Measurements from ENCODE around the gene PCSK7.
"Not testable (repeated sequence)": the region's sequence is repeated elsewhere in the genome, so short reads cannot be mapped to it uniquely, and the experiment has no call there.

PCSK7 gene, protein sequence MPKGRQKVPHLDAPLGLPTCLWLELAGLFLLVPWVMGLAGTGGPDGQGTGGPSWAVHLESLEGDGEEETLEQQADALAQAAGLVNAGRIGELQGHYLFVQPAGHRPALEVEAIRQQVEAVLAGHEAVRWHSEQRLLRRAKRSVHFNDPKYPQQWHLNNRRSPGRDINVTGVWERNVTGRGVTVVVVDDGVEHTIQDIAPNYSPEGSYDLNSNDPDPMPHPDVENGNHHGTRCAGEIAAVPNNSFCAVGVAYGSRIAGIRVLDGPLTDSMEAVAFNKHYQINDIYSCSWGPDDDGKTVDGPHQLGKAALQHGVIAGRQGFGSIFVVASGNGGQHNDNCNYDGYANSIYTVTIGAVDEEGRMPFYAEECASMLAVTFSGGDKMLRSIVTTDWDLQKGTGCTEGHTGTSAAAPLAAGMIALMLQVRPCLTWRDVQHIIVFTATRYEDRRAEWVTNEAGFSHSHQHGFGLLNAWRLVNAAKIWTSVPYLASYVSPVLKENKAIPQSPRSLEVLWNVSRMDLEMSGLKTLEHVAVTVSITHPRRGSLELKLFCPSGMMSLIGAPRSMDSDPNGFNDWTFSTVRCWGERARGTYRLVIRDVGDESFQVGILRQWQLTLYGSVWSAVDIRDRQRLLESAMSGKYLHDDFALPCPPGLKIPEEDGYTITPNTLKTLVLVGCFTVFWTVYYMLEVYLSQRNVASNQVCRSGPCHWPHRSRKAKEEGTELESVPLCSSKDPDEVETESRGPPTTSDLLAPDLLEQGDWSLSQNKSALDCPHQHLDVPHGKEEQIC

GRCh38 chr11:117231842-117232091, at the start of gene PCSK7:
Gene PCSK7, minus strand, starts transcription at chr11:117232073. Its CDS starts 2,229 bp downstream, at chr11:117229844.
- no peak for FAIRE-seq

DNA sequence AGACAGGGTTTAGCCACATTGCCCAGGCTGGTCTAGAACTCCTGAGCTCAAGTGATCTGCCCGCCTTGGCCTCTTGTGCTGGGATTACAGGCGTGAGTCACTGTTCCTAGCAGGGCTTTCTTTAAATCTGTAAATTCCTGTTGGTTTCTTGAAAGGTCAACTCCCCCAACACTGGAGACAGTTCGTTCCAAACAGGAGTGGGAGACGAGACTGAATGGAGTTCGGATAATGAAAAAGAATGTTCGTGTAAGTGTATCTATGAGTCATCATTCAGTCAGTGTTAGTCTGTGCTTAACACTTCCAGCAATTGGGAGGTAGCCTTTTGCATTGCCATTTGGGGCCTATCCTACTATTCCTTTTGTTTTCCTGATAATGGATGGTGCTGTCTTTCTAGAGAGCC, 49.3 kb upstream of the PCSK7 start:
- FAIRE-seq, result no peak

DNA sequence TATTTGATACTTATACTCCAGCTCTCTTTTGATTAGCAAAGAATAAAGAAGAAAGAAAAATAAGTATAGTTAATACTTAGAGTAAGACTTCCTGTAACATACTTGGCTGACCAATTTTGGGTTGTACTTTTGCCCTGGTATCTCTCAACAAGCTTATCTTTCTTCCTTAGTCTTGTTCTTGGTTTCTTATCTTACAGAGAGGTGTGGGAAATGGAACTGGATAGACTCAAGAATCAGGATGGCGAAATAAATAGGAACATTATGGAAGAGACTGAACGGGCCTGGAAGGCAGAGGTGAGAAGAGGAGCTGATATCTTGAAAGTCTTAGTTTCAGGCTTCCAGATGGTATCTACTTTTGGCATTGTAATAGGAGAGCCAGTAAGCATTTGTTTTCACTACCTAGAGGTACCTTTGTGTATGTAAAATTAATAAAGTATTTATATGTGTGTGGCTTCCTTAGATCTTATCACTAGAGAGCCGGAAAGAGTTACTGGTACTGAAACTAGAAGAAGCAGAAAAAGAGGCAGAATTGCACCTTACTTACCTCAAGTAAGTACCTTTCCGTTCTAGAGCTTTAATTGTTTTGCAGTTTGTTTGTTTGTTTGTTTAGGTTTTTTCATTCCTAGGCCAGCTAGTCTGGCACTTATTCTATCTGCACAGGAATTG, 48.0 kb upstream of the PCSK7 start:
- no peak for FAIRE-seq

GRCh38 chr11:117278347-117278746, 46.5 kb upstream of the PCSK7 start:
- no peak for FAIRE-seq

- no peak for FAIRE-seq
Observed at GRCh38 chr11:117273550-117274289, 41.8 kb upstream of the PCSK7 start.

DNA sequence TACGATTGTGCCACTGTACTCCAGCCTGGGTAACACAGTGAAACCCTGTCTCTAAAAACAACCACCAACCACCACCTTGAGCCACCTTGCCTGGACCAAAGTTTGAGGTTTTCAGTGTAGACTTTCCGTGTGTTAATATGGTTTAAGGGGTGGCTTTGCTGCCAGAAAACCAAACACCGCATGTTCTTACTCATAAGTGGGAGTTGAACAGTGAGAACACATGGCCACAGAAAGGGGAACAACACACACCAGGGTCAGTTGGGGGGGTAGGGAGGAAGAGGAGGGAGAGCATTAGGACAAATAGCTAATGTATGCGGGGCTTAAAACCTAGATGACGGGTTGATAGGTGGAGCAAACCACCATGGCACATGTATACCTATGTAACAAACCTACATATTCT, 40.3 kb upstream of the PCSK7 start:
- FAIRE-seq, result not testable (repeated sequence)

DNA sequence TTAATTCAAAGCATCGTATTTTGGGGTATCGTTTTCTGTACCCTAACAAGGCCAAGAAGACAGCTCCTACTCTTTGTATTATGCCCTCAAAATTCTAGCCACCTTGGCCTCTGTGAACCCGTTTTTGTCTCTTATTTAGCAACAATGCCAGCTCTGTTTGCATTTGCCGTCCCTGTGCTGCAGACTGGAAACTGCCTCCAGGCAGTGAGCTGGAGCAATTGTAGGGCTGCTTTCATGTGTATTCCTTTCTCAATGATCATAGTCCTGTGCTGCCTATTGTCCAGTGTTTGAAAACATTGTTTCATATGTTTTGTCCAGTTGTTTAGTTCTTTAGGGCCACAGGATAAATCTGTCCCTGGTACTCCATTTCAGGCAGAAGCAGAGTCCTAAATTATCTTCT, 39.3 kb upstream of the PCSK7 start:
- no peak for FAIRE-seq

DNA sequence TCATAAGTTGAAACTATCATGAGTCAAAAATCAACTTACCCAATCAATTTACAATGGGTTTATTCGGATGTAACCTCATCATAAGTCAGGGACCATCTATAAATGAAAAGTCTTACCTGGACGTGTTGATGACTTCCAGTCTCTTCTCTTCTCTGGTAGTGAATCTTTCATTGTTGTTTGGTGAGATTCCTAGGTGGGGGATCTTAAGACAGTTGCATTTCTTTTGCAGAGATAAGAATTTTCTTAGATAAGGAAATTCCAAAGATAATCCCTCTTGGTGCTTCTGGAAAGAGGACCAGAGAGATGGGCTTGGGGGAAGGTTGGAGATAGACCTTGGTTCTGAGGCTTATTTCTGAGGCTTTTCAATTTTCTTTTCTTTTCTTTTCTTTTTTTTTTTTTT, 38.0 kb upstream of the PCSK7 start:
- FAIRE-seq, result no peak

DNA sequence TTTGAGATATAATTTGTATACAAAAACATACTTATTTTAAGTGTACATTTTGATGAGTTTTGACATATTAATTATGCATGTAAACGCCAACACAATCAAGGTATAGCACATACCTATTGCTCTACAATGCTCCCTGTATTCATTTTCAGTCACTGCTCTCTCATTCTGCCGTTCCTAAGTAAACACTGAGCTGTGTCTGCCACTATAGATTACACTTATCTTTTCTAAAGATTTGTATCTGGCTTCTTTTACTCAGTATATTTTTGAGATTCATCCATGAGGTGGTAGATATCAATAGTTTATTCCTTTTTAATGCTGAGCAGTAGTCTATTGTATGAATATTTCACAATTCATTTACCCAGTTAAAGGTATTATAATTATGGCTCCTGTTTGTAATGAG, 33.9 kb upstream of the PCSK7 start:
- no peak for FAIRE-seq

- not testable (repeated sequence) for FAIRE-seq
Observed at GRCh38 chr11:117264624-117265323, 32.9 kb upstream of the PCSK7 start.

DNA sequence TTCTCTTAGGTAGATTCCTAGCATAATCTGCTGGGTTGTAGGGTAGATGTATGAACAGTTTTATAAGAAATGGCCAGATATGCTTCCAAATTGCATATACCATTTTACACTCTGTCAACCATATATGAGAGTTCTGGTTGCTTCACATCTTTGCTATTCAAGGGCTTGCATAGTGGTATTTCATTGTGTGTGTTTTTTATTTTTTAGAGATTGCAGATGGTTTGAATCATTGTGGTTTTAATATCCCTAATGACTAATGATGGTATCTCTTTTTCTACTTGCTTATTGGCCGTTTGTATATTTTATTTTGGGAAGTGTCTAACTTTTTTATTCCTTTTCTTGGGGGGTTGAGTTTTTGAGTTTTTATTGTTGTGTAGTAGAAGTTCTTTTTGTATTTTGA, 27.5 kb upstream of the PCSK7 start:
- no peak for FAIRE-seq

- FAIRE-seq, result no peak
Observed at GRCh38 chr11:117258576-117258975, 26.7 kb upstream of the PCSK7 start.

GRCh38 chr11:117256573-117256972, 24.7 kb upstream of the PCSK7 start:
- FAIRE-seq, result no peak

DNA sequence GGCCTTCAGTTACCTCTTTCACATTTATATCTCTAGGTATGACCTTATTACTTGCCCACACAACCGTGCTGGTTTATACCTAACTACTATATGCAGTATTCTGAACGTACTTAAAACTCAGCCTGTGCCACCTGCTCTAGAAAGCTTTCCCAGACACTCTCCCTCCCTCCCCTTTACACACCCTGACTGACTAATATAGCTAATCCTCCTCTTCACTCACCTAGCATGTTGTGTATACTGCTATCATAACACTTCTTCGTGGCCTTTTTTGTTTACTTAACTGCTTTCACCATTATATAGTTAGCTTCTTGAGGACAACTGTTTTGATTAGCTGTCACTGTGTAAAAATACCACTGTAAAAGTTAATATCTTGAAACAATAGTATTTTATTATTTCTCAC, 24.1 kb upstream of the PCSK7 start:
- FAIRE-seq, result no peak

DNA sequence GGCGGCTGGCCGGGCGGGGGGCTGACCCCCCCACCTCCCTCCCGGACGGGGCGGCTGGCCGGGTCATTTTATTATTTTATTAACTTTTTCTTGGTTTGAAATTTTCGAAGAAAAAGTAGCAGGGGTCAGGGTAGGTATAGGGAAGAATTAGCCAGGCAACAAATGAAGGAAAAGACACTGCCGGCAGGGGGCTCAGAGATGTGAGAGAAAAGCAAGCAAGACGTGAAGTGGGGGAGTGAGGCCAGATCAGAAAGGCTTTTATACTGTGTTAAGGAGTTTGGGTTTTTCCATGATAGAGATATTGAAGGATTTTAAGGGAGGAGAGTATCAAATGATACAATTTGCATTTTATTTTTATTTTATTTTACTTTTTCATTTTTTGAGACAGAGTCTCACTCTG, 19.6 kb upstream of the PCSK7 start:
- no peak for FAIRE-seq

DNA sequence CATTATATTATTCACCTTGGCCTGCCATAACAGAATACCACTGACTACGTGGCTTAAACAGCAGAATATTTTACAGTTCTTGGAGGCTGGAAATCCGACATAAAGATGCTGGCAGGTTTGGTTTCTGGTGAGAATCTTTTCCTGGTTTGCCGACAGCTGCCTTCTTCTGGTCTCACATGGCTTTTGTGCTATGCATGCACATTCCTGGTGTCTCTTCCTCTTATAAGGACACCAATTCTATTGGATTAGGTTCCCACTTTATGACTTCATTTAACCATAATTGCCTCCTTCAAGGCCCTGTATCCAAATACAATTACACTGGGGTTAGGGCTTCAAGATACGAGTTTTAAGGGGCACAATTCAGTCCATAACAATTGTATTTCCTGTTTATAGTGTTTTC, 17.7 kb upstream of the PCSK7 start:
- FAIRE-seq, result no peak

DNA sequence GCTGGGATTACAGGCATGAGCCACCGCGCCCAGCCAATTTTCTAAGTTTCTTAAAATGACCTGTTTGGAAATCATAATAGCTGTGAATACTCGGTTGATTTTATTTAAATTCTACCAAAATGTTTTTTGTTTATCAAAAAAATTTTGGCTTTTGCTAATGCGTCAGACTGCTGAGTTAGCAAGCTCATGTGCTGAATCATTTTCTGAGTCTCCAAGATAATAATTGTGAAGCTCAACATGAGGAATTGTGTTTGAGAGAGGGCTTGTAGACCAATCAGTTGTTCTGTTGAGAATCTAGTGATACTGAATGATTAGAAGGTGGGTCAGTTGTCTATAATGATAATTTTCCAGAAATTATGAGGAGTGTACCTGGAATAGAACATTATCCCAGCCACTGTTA, 16.5 kb upstream of the PCSK7 start:
- no peak for FAIRE-seq

DNA sequence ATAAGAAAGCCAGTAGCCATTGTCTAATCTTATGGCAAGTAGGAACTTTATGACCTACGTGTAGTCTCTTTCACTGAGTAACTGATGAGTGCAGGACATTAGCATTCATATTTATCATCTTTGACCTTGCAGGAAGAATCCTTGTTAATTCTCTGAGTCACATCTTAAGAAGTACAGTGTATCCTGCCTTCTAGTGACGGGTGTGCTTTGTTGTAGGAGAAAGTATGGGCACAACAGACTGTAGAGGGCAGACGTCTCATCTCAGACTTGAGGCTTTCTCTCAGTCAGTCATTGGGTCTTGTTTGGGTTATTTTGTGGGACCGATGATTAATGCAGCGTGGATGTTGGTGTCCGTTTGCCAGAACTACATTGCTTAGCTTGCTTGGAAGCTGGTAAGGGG, 7.4 kb upstream of the PCSK7 start:
- FAIRE-seq, result no peak

- FAIRE-seq, result no peak
Observed at GRCh38 chr11:117238221-117238620, 6.3 kb upstream of the PCSK7 start.

DNA sequence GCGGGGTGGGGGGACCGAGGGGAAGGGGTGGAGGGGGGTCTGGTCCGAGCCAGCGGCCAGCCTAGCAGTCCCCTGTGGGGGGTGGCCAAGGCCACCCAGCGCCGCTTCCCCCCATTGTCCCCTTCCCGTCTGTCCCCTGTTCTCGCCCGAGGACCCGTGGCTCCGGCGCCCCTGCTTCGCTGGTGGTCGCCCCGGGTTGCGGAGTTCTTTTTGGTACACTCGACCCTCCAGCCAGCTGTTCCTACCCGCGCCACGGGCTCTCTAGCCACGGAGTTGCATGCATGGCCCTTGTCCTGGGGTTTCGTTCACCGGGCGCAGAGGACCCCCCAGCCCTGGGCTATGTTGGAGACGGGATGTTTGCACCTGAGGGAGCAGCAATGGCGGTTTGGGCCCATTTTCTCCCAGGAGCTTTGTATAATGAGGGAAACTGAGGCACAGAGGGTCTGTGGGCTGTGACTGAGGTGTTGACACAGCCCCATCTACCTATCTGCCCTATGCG, 1.1 kb upstream of the PCSK7 start:
- no peak for FAIRE-seq

DNA sequence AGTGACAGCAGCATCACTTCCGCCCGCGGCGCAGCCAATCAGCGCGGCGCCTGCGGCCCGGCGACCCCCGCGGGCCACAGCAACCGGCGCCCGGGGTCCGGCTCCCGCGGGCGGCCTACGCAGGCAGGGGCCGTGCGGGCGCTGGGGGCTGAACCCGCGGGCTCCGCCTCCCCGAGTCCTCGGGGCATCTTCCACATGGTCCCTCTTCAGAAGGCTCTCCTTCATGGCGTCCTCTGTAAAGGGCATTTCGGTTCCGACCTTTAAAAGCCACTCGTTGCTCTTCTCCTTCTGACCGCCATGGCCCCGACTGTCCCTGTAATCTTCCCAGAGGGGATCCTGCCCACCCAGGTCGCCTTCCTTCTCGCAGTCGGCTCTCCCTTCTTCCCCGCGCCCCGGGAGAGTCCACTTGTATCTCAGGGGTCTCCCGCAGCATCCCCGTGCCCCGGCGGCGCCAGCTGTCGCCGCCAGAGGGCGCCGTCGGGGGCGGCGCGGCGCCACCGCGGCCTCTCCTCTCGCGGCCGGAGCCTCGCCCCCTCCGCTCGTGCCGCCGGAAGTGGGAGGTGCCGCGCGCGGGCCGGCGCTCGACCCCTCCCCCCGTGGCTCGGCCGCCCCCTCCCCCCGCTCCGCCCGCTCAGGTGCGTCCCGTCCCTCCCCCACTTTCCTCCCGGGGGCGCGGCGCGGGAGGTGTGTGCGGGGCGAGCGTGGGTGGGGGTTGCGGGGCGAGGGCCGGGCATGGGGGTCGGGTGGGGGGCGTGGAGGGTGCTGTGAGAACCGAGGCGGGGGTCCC, 412 bp upstream of the PCSK7 start, which contains the start of gene RNF214:
RNF214 (plus strand) TSS at position 580 of the 787 bp plus-strand sequence. CDS start 1,602 bp downstream, outside the sequence.
- no peak for FAIRE-seq
